SK-N-SH (cell line): Measurements from ENCODE around the gene GALP.

Experiments used
- CTCF ChIP-seq: fragments of 200-600 bp; sonication (generic); IDR thresholded peaks from 2 replicates; pipeline ENCODE4 v1.6.1; 2017; ENCODE audit warnings: antibody characterized with exemption, mild to moderate bottlenecking, moderate library complexity
- FOSL2 ChIP-seq: IDR thresholded peaks from 2 replicates; pipeline ENCODE4 v1.4.0; 2012; ENCODE audit warnings: low read depth, mild to moderate bottlenecking, moderate library complexity, borderline replicate concordance
- RCOR1 ChIP-seq: fragments of 150-350 bp; IDR thresholded peaks from 2 replicates; pipeline ENCODE4 v1.6.1; 2017; ENCODE audit warnings: antibody characterized with exemption, low read length
- RFX5 ChIP-seq: IDR thresholded peaks from 2 replicates; pipeline ENCODE4 v1.6.1; 2012; ENCODE audit warnings: mild to moderate bottlenecking, improper control_type of control experiment, low read length
- TF ChIP-seq, protein P1 (sequence below): fragments of 150-350 bp; IDR thresholded peaks from 2 replicates; pipeline ENCODE4 v1.6.1; 2017; ENCODE audit warnings: antibody characterized with exemption, low read length, low read depth, borderline replicate concordance

GRCh38 chr19:56136362-56136761, 39.4 kb upstream of the GALP start:
- TF ChIP-seq RFX5 = no peak
- no peak for TF ChIP-seq CTCF
- TF ChIP-seq RCOR1 = no peak
- TF ChIP-seq, protein P1, sequence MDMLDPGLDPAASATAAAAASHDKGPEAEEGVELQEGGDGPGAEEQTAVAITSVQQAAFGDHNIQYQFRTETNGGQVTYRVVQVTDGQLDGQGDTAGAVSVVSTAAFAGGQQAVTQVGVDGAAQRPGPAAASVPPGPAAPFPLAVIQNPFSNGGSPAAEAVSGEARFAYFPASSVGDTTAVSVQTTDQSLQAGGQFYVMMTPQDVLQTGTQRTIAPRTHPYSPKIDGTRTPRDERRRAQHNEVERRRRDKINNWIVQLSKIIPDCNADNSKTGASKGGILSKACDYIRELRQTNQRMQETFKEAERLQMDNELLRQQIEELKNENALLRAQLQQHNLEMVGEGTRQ = no peak
- no peak for TF ChIP-seq FOSL2
